T-cell (primary cell): ENCODE data around the gene CNTN5. TPM values are rescaled to one million over a fixed set of nuclear protein-coding genes. Genes with fewer than 3 reads are reported as not detected.

Source experiments
- ATAC-seq, 4 experiments: fragments of 200-7000 bp in 3 of 4; fragments of 150-1000 bp in 1 of 4; cut with Tn5 transposase; replicated peaks in 1 of 4; 1 replicate in 3 of 4; 2 replicates in 1 of 4; pipeline ENCODE4 v1.10.0; 2021; ENCODE audit warnings: moderate library complexity in 3 of 4, mild to moderate bottlenecking in 2 of 4, moderate number of reproducible peaks in 1 of 4
- CTCF ChIA-PET, 2 donors: fragments of 300-600 bp; sonication (Branson Sonifier 250); formaldehyde crosslinking; loops; one replicate each; lab custom pipeline; 2022; ENCODE audit warnings: antibody characterized with exemption in 2 of 2; lab: Charles Lee
- POLR2A ChIA-PET, 2 donors: fragments of 300-600 bp; sonication (Branson Sonifier 250); formaldehyde crosslinking; loops; one replicate each; lab custom pipeline; 2022; ENCODE audit warnings: antibody characterized with exemption in 2 of 2; lab: Charles Lee
- DNase-seq, 35 experiments: peaks; one replicate each; pipeline versions ENCODE4 v3.0.0 to v3.0.0-alpha.2; 2013 to 2023
- H3K27ac ChIP-seq: one replicate; pipeline ENCODE4 v1.5.1; 2013; ENCODE audit warnings: low read length
- H3K27me3 ChIP-seq, 2 experiments: replicated peaks in 1 of 2; 1 replicate in 1 of 2; 2 replicates in 1 of 2; pipeline versions ENCODE4 v1.6.1 to v1.7.0; 2013; ENCODE audit warnings: low read length in 1 of 2, mixed read lengths in 1 of 2; ENCODE audit not compliant: control insufficient read depth in 2 of 2, insufficient read depth in 2 of 2; ENCODE audit errors: extremely low read depth in 1 of 2
- H3K36me3 ChIP-seq, 2 donors: 1 replicate in 1 of 2; 2 replicates in 1 of 2; pipeline versions ENCODE4 v1.6.1 to v1.7.0; 2013; ENCODE audit warnings: low read length in 1 of 2; ENCODE audit not compliant: control insufficient read depth in 2 of 2, insufficient read depth in 1 of 2; ENCODE audit errors: extremely low read depth in 1 of 2
- H3K4me1 ChIP-seq, 2 experiments: 1 replicate in 1 of 2; 2 replicates in 1 of 2; pipeline versions ENCODE4 v1.6.1 to v1.7.0; 2013; ENCODE audit warnings: low read length in 2 of 2, mixed read lengths in 1 of 2; ENCODE audit not compliant: insufficient read depth in 2 of 2, control insufficient read depth in 1 of 2; ENCODE audit errors: extremely low read depth in 1 of 2
- H3K4me3 ChIP-seq, 2 donors: 1 replicate in 1 of 2; 2 replicates in 1 of 2; pipeline versions ENCODE4 v1.5.1 to v1.7.0; 2013; ENCODE audit warnings: mild to moderate bottlenecking in 2 of 2, low read length in 1 of 2, moderate library complexity in 1 of 2; ENCODE audit not compliant: control insufficient read depth in 1 of 2; ENCODE audit errors: extremely low read depth in 1 of 2
- H3K9me3 ChIP-seq: 2 replicates; pipeline ENCODE4 v1.7.0; 2013
- H3K27ac Mint-ChIP-seq, 2 donors: one replicate each; pipeline ENCODE4 v1.8.0; 2020 to 2021; ENCODE audit warnings: mild to moderate bottlenecking in 2 of 2, mixed read lengths in 2 of 2
- H3K27me3 Mint-ChIP-seq, 2 donors: one replicate each; pipeline ENCODE4 v1.8.0; 2021 to 2022; ENCODE audit warnings: mixed read lengths in 2 of 2
- H3K36me3 Mint-ChIP-seq: one replicate; pipeline ENCODE4 v1.8.0; 2021; ENCODE audit warnings: mixed read lengths
- H3K4me1 Mint-ChIP-seq, 3 donors: one replicate each; pipeline ENCODE4 v1.8.0; 2020 to 2022; ENCODE audit warnings: mixed read lengths in 3 of 3, mild to moderate bottlenecking in 1 of 3
- H3K4me3 Mint-ChIP-seq, 3 donors: one replicate each; pipeline ENCODE4 v1.8.0; 2020 to 2022; ENCODE audit warnings: mild to moderate bottlenecking in 3 of 3, mixed read lengths in 3 of 3, moderate library complexity in 3 of 3
- H3K9me3 Mint-ChIP-seq, 3 donors: one replicate each; pipeline ENCODE4 v1.8.0; 2020 to 2022; ENCODE audit warnings: mixed read lengths in 3 of 3
- WGBS: methylation state at CpG from one replicate; pipeline ENCODE4 v1.1.5; 2013; ENCODE audit warnings: missing lambda C conversion rate; ENCODE audit not compliant: insufficient coverage; 5-methylcytosine and 5-hydroxymethylcytosine counted together
- total RNA-seq, 35 experiments: library from RNA in 6 of 35; stranded (reverse) in 6 of 35; fragments of 120-200 nt in 1 of 35; gene quantifications; one replicate each; pipeline versions ENCODE4 v1.2.1 to v1.2.4 and lab custom pipeline; 2013 to 2026

CNTN5 gene
- total RNA-seq, 5 donors from 2014 or later (not counting 1 experiment from before 2014, with no cell fraction given) = not detected

DNA sequence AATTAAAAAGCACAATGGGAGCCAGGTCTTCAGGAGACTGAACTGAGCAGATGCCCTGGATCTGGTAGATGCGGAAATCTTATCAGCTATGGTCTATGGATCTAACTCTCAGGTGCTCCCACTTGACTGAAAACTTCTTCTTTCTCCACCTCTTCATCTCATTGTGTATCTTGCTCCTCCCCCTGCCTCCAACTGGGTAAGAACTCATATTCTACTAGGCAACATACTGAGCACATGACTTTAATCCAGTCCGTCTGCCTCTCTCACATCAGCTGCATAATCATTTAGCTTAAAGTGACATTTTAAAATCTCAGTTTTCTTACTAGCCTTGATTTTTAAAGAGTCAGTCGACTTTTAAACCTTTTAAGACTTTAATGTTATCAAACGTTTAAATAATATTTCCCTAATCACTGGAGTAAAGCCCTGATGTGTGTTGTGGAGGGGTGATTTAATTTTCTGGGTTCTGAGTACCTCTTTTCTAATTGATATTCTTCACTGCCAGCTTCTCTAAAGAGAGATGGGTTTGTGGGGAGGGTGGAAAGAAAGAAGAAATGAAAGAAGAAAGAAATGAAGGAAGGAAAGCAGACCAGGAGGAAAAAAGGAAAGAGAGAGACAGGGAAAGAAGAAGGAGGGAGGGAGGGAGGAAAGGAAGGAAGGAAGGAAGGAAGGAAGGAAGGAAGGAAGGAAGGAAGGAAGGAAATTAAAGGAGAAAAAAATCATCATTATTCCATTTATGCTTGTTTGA lies 1073.5 kb downstream of the CNTN5 start:
- Histone ChIP-seq H3K4me1 (no peaks in the 10 kb centered on the region), H3K27ac (no peak overlapping the region), H3K4me3 (no peak overlapping the region), H3K36me3 (no peaks in the 10 kb centered on the region), H3K9me3 (no peaks in the 10 kb centered on the region), H3K27me3 (no peaks in the 10 kb centered on the region)
- Mint-ChIP-seq H3K36me3 (no peaks in the 10 kb centered on the region), H3K27ac (no peak overlapping the region), H3K9me3 (peaks cover 7 to 28% (median 16%) of the 10 kb centered on the region in 3 donors), H3K4me1 (no peaks in the 10 kb centered on the region), H3K27me3 (no peaks in the 10 kb centered on the region), H3K4me3 (no peak overlapping the region)
- WGBS = 89% methylated on average over 1 of the region's 4 CpGs
- ChIA-PET CTCF (no interaction called here), POLR2A (no interaction called here)
- ATAC-seq (no peak), DNase-seq (no peak)

DNA sequence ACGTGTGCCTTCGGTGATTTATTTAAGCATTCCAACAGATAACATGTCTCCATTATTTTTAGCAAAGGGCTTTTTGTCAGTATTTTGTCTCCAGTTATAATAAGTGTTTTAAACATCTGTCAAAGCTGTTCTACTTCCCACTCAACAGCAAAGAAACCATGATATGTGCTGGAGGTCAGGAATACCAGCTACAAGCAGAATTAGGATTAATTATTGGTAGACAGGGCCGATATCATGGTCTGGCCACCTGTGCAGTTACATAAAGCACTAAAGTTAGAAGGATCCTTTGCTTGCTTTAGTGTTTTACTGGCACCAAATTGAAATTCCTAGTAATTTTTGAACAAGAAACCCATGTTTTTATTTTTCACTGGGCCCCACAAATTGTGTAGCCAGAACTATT lies 1075.1 kb downstream of the CNTN5 start:
- POLR2A ChIA-PET = no interaction called here
- WGBS = no CpG with 5 or more reads among the region's 3 CpGs

DNA sequence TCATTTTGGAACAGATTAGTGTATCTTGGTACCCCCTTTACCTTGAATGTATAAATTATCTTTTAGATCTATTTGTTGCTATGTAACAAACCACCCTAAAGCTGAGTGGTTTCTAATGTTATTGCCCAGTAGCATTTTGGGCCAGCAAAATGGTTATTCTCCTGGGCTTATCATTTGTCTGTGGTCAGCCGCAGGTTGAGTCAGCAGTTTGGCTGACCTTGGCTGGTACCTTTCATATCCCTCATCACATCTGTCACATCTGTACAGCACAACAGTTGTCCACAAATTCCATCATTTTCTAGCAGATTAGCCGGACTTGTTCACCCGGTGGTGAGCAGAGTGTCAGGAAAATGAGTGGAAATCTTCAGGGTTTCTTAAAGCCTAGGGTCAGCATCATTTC lies 1077.8 kb downstream of the CNTN5 start:
- no peaks in the 10 kb centered on the region for H3K4me1 ChIP-seq
- H3K36me3 ChIP-seq = no peaks in the 10 kb centered on the region
- H3K27me3 ChIP-seq = no peaks in the 10 kb centered on the region
- no peaks in the 10 kb centered on the region for H3K4me1 Mint-ChIP-seq
- no peaks in the 10 kb centered on the region for H3K27me3 Mint-ChIP-seq
- H3K36me3 Mint-ChIP-seq = no peaks in the 10 kb centered on the region
- POLR2A ChIA-PET = no interaction called here
- H3K27ac ChIP-seq = no peak overlapping the region
- H3K9me3 ChIP-seq = no peaks in the 10 kb centered on the region
- H3K4me3 Mint-ChIP-seq = no peak overlapping the region
- no peak overlapping the region for H3K4me3 ChIP-seq
- CTCF ChIA-PET = no interaction called here
- DNase-seq (no peak), ATAC-seq (no peak)
- WGBS = 83% methylated on average over 2 of the region's 3 CpGs
- H3K9me3 Mint-ChIP-seq = peaks cover 15 to 42% (median 20%) of the 10 kb centered on the region in 3 donors
- H3K27ac Mint-ChIP-seq = no peak overlapping the region

More for the DNA sequence above, 1075.1 kb downstream of the CNTN5 start:
- H3K9me3 ChIP-seq = no peaks in the 10 kb centered on the region
- Mint-ChIP-seq H3K9me3 (peaks cover 16 to 30% (median 16%) of the 10 kb centered on the region in 3 donors), H3K27ac (no peak overlapping the region), H3K4me1 (no peaks in the 10 kb centered on the region), H3K4me3 (no peak overlapping the region), H3K27me3 (no peaks in the 10 kb centered on the region), H3K36me3 (no peaks in the 10 kb centered on the region)
- CTCF ChIA-PET = no interaction called here
- no peak overlapping the region for H3K27ac ChIP-seq
- H3K27me3 ChIP-seq = no peaks in the 10 kb centered on the region
- ATAC-seq (no peak), DNase-seq (no peak)
- no peaks in the 10 kb centered on the region for H3K4me1 ChIP-seq
- no peaks in the 10 kb centered on the region for H3K36me3 ChIP-seq
- H3K4me3 ChIP-seq = no peak overlapping the region

DNA sequence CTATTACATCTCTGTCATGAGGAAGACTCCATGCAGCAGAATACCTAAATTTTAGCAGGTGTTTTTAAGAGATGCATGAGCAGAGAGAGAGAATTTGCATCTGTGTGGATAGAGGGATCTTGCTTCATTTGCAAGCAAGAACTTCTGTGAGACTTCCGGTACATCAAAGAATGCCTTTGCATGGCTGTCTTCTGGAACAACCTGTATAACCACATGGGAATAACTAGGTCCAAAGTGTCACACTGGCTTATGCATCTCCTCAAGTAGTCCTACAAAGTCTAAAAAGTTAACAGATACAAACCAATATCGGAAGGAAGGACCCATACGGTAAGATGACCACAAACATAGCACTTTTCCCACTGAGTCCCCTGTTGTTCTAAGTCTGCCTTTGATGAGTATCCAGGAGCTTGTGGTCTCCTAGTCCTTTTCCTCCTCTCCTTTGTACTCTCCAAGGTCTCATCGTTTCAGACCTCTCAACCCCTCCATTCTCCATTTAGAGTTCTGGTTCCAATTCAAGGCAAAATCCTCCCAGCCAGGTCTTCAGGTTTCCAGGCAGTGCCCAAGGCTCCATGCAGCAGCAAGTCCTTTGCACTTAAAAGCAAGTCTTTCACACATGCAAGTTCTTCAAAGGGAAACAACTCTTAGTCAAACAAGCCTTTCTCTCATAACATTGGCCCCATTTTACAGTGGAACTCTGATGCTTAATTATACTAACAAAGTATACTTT lies 1084.7 kb downstream of the CNTN5 start:
- Mint-ChIP-seq H3K27me3 (no peaks in the 10 kb centered on the region), H3K36me3 (no peaks in the 10 kb centered on the region), H3K4me3 (no peak overlapping the region), H3K4me1 (no peaks in the 10 kb centered on the region), H3K9me3 (peaks cover 14 to 24% (median 22%) of the 10 kb centered on the region in 3 donors), H3K27ac (no peak overlapping the region)
- no peaks in the 10 kb centered on the region for H3K27me3 ChIP-seq
- H3K36me3 ChIP-seq = no peaks in the 10 kb centered on the region
- ChIA-PET CTCF (no interaction called here), POLR2A (no interaction called here)
- no peak for ATAC-seq
- H3K4me1 ChIP-seq = peaks cover 0 to 2% of the 10 kb centered on the region in 2 experiments
- 67% methylated on average over 4 of the region's 4 CpGs for WGBS
- DNase-seq = no peak
- H3K27ac ChIP-seq = no peak overlapping the region
- no peak overlapping the region for H3K4me3 ChIP-seq
- no peaks in the 10 kb centered on the region for H3K9me3 ChIP-seq

DNA sequence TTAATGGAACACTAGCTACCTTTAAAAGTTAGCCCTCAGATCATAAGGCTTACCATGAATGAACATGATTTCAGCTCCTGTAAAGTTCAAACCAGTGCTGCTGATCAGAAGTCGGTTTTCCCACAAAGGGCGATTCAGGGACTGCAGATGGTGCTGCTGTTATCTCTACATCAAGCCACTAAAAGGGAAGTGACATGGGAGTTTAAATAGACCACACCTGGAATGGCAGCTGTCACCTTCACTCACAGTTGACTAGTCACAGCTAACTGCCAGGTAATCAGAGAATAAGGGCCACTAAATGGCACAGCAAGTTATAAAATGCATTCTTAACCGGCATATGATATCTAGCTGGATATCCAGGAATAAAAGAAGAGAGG lies 1085.2 kb downstream of the CNTN5 start:
- peaks cover 0 to 2% of the 10 kb centered on the region in 2 experiments for H3K4me1 ChIP-seq
- H3K4me3 ChIP-seq = no peak overlapping the region
- H3K36me3 ChIP-seq = no peaks in the 10 kb centered on the region
- no peaks in the 10 kb centered on the region for H3K4me1 Mint-ChIP-seq
- DNase-seq (no peak), ATAC-seq (no peak)
- no peaks in the 10 kb centered on the region for H3K36me3 Mint-ChIP-seq
- no peak overlapping the region for H3K27ac ChIP-seq
- 5% methylated on average over 2 of the region's 3 CpGs for WGBS
- CTCF ChIA-PET = no interaction called here
- no peak overlapping the region for H3K4me3 Mint-ChIP-seq
- H3K27me3 Mint-ChIP-seq = no peaks in the 10 kb centered on the region
- POLR2A ChIA-PET = no interaction called here
- H3K9me3 Mint-ChIP-seq = peaks cover 8 to 21% (median 20%) of the 10 kb centered on the region in 3 donors
- H3K27me3 ChIP-seq = no peaks in the 10 kb centered on the region
- no peak overlapping the region for H3K27ac Mint-ChIP-seq
- no peaks in the 10 kb centered on the region for H3K9me3 ChIP-seq

DNA sequence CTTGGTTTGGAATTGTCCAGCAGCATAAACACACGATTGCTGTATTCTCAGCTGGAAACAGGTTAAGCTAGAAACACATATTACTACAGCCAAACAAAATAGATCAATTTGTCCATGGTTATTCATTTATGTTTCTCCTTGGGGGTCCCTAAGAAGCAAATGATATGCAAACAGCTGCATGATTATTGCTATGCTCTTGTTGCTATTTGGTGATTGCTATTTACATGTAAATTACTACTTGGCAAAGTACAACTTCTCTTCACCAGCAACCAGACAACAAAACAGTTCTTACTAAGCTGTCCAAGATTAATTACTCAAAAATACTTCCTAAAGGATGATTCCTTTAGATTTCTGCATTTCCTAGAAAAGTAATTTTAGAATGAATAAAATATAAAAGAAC lies 1098.4 kb downstream of the CNTN5 start:
- H3K36me3 Mint-ChIP-seq = no peaks in the 10 kb centered on the region
- POLR2A ChIA-PET = no interaction called here
- WGBS = no CpG with 5 or more reads among the region's 1 CpG

More for the DNA sequence above, 1098.4 kb downstream of the CNTN5 start:
- CTCF ChIA-PET = no interaction called here
- Mint-ChIP-seq H3K4me3 (no peak overlapping the region), H3K4me1 (no peaks in the 10 kb centered on the region), H3K27me3 (no peaks in the 10 kb centered on the region), H3K9me3 (peaks cover 7 to 33% (median 20%) of the 10 kb centered on the region in 3 donors), H3K27ac (no peak overlapping the region)
- no peak for DNase-seq
- Histone ChIP-seq H3K36me3 (no peaks in the 10 kb centered on the region), H3K27me3 (no peaks in the 10 kb centered on the region), H3K27ac (no peak overlapping the region), H3K9me3 (no peaks in the 10 kb centered on the region), H3K4me1 (no peaks in the 10 kb centered on the region), H3K4me3 (no peak overlapping the region)
- ATAC-seq = no peak
